HL-60 (cell line): ENCODE data around the gene ITCH.
A peak's percentile ranks its signal among the peaks of the same experiment; 100 is the strongest.
"Not testable (repeated sequence)": the region's sequence is repeated elsewhere in the genome, so short reads cannot be mapped to it uniquely, and the experiment has no call there.

Source experiments
- DNase-seq, 2 experiments: peaks; one replicate each; pipeline ENCODE4 v3.0.0-alpha.2; 2010 to 2020; ENCODE audit warnings: low read depth in 1 of 2, low spot score in 1 of 2
- H3K27ac ChIP-seq: fragments of 250-450 bp; sonication (Bioruptor Pico); replicated peaks from 2 replicates; pipeline ENCODE4 v1.5.1; 2020; ENCODE audit warnings: mild to moderate bottlenecking, moderate library complexity
- H3K27me3 ChIP-seq: fragments of 250-450 bp; sonication (Bioruptor Pico); 2 replicates; pipeline ENCODE4 v1.5.1; 2021; ENCODE audit warnings: mild to moderate bottlenecking, moderate library complexity; ENCODE audit not compliant: insufficient read depth, poor library complexity, severe bottlenecking
- H3K4me3 ChIP-seq: replicated peaks from 2 replicates; pipeline ENCODE4 v1.5.1; 2011; ENCODE audit warnings: mild to moderate bottlenecking, control low read depth, low read length; ENCODE audit not compliant: insufficient read depth
- CTCF ChIP-seq: IDR thresholded peaks from one replicate; pipeline ENCODE4 v1.5.1; 2011; ENCODE audit warnings: low read length, control low read depth, inconsistent platforms; ENCODE audit not compliant: insufficient read depth
- GABPA ChIP-seq: IDR thresholded peaks from 2 replicates; pipeline ENCODE4 v1.6.1; 2012; ENCODE audit warnings: low read depth
- POLR2AphosphoS5 ChIP-seq: IDR thresholded peaks from 2 replicates; pipeline ENCODE4 v1.6.1; 2012; ENCODE audit warnings: low read depth
- REST ChIP-seq: IDR thresholded peaks from 2 replicates; pipeline ENCODE4 v1.6.1; 2012; ENCODE audit warnings: low read depth; ENCODE audit not compliant: insufficient replicate concordance
- SPI1 ChIP-seq: IDR thresholded peaks from 2 replicates; pipeline ENCODE4 v1.6.1; 2012; ENCODE audit warnings: low read depth, mild to moderate bottlenecking, borderline replicate concordance

The ITCH gene

GRCh38 chr20:34405942-34406341 is 42.9 kb downstream of the ITCH start:
- DNase-seq, H3K27me3 ChIP-seq, H3K27ac ChIP-seq, H3K4me3 ChIP-seq: not testable (repeated sequence)

GRCh38 chr20:34407962-34408474 is 44.9 kb downstream of the ITCH start:
- H3K27me3 ChIP-seq = no peaks in the 10 kb centered on the region
- H3K4me3 ChIP-seq = no peak overlapping the region
- TF ChIP-seq GABPA (no peak), POLR2AphosphoS5 (no peak), REST (no peak), CTCF (no peak), SPI1 (no peak)
- no peak overlapping the region for H3K27ac ChIP-seq
- no peak for DNase-seq

- H3K27ac ChIP-seq = no peak overlapping the region
- TF ChIP-seq GABPA = no peak
- TF ChIP-seq CTCF = no peak
Measured at GRCh38 chr20:34410336-34410735, 47.3 kb downstream of the ITCH start.

GRCh38 chr20:34412453-34412852 is 49.4 kb downstream of the ITCH start:
- no peak overlapping the region for H3K4me3 ChIP-seq
- TF ChIP-seq SPI1 = no peak
- no peak for TF ChIP-seq REST
- TF ChIP-seq POLR2AphosphoS5 = no peak
- no peak for TF ChIP-seq GABPA
- TF ChIP-seq CTCF = no peak
- no peaks in the 10 kb centered on the region for H3K27me3 ChIP-seq
- H3K27ac ChIP-seq = no peak overlapping the region
- no peak for DNase-seq

More at GRCh38 chr20:34410336-34410735, 47.3 kb downstream of the ITCH start:
- H3K4me3 ChIP-seq = no peak overlapping the region
- H3K27me3 ChIP-seq = no peaks in the 10 kb centered on the region
- no peak for DNase-seq

GRCh38 chr20:34414525-34414924 is 51.5 kb downstream of the ITCH start:
- H3K4me3 ChIP-seq, H3K27me3 ChIP-seq, DNase-seq: not testable (repeated sequence)
- H3K27ac ChIP-seq = peak overlapping the region; percentile 40
